Urothelium cell line (cell line): ENCODE measurements around the gene DLGAP4.
A peak's percentile ranks its signal among the peaks of the same experiment; 100 is the strongest.

Experiments
- DNase-seq: peaks from one replicate; pipeline ENCODE4 v3.0.0; 2011; ENCODE audit warnings: low spot score, mixed read lengths
- FAIRE-seq: peaks from 2 replicates; lab custom pipeline; 2011; peaks lifted over from hg19 to GRCh38; lab: Jason Lieb, UNC

The DLGAP4 gene

DNA sequence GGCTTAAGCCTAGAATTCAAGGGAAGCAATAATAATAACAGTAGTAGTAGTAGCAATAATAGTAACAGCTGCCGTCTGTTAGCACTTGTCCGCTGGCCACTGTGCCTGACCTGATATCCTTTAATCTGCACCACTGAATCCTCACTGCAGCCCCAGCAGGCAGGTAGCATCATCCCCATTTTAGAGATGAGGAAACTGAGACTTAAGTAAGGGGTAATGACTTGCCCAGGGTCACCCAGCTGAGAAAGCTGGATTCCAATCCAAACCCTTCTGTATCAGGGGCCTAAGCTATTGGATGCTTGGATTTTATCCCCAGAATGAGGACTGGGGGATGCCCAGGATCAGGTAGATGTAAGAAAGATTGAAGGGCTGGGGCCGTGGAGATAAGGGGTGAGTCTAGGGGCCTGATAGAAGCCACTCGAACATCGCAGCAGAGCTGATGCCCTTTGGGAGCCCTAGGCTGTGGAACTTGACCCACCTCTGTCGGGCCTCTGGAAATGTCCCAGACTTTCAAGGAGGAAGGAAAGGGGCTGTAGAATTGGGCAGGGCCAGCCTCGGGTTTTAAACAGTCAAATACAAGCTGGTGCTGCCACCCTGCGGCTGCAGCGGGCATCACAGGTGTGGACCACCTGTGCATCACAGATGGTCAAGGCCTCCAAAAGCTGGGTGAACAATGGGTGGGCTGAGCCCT lies 133.0 kb downstream of the DLGAP4 start:
- FAIRE-seq = peak; percentile 89
- DNase-seq = peak; percentile 84

DNA sequence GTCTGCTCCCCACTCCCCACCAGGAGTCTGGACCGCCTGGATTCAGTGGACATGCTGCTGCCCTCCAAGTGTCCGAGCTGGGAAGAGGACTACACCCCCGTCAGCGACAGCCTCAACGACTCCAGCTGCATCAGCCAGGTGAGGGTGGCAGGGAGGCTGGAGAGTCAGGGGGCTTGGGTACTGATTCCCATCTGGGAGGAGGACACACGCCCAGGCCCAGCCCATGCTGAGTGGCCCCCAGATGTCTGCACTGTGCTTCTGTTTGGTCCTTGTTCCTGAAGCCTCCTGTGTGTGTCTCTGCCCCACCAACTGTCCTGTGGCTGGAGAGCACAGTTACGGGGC lies 133.6 kb downstream of the DLGAP4 start:
- no peak for FAIRE-seq
- DNase-seq = no peak

DNA sequence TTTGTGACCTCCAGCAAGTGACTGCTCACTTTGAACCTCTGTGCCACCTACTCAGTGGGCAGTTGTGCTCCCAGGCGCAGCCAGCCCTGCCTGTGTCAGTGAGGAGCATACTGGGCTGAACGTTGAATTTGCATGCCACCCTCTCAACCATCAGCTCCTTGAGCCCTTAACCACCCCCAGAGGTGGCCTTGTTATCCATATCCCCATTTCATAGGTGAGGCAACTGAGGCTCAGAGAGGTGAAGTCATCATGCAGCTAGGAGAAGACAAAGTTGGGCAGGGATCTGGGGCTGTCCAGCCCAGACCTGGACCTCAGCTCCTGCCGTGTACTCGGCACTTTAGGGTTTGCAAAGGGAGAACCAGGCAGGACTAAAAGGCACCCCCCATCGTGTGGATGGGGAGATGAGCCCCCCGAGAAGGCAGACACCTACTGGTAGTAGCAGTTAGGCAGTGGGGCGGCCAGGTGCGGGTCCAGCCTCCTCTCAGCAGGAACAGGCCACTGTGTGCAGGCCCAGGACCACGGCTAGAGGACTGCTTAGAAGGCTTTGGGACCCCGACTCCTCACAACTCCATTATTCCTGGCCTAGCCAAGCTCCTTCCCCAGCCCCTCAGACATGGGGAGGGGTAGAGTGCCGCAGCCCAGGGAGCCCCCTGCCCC lies 134.4 kb downstream of the DLGAP4 start:
- DNase-seq = no peak
- no peak for FAIRE-seq

DNA sequence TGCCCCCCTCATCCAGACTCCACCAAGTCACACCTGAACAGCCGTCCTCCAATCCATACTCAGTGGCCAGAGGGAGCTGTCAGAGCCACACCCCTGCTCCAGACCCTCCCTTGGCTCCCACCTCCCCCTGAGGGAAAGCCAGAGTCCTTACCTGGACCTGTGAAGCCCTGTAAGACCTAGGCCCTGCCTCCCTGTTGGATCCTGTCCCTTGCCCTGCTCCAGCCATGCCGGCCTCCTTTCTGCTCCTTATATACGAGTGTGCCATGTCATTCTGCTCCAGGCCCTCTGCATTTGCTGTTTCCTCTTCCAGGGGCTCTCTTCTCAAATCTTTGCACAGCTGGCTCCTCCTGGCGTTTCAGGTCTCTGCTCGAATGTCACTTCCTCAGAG lies 134.9 kb downstream of the DLGAP4 start:
- FAIRE-seq (no peak), DNase-seq (no peak)

DNA sequence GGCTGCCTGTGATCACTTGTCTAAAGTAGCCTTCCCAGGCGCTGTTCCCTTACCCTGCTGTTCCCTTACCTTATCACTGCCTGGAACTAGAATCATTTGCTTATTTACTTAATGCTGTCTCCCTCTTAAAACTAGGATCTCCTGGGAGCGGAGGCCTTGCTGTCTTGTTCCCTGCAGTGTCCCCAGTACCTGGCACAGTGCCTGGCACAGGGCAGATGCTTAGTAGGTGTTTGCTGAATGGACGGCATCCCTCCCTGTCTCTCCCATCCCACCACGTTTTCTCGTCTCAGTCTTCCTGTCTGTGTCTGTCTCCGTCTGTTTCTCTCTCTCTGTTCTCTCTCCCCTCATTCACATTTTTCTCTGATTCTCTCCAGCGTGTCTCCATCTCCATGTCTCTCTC lies 135.3 kb downstream of the DLGAP4 start:
- DNase-seq (no peak), FAIRE-seq (no peak)

DNA sequence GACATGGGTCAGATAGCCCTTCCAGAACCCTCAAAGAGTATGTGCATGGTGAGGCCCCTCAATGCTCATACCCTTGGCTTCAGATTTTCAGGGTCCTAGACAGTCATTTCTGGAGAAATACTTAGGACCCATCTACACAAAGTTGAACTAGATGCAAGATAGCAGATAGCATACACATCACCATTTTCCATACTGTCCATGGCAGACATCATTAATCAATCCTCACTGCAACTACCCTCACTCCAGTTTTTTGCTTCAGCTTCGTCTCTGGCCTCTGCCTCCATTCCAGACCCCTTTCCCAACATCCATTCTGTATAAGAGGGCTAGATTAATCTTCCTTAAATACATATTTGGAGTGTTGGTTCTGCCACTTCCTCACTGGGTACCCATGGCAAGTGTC lies 139.7 kb downstream of the DLGAP4 start:
- FAIRE-seq (no peak), DNase-seq (no peak)

DNA sequence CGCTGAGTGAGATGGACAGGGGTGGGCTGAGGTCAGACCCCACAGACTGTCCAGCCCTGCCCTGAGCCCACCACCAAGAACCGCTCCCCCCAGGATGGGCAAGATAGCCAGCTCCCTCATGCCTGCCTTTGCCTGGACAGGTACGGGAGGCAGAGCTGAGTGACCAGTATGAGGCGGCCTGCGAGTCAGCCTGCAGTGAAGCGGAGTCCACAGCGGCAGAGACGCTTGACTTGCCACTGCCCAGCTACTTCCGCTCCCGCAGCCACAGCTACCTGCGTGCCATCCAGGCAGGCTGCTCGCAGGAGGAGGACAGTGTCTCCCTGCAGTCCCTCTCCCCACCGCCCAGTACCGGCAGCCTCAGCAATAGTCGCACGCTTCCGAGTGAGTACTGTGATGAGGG lies 140.4 kb downstream of the DLGAP4 start:
- FAIRE-seq (no peak), DNase-seq (no peak)

DNA sequence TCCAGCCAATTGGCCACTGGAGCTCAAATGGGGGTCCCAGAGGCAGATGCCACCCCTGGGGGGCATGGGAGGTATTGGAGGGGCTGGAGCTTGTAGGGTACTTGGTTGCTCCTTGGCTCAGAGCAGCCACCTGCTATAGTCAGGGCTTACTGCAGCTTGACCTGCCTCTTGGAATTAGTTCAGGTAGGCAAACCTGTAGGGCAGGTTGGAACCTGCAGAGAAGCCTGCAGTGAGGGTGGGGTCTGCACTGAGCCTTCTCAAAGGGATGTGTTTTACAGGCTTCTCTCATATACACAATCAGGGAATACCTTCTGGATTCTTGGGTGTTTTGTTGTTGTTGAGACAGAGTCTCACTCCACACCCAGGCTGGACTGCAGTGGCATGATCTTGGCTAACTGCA lies 141.0 kb downstream of the DLGAP4 start:
- no peak for FAIRE-seq
- no peak for DNase-seq

DNA sequence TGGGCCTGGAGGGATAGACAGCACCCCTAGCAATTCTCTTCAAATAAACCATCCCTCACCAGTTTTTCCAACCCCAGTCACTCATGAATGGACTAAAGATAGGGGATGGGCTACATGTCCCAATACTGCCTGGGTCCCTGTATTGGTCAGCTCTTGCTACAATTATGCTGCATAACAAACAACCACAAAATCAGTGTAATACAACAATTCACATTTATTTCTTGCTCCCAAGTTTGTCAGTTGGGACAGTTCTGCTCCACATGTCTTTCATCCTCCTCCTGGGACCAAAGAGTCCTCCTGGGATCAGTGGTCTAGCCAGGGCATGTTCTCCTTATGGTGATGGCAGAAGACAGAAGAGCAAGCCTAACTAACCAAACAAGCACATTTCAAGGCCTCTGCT lies 143.5 kb downstream of the DLGAP4 start:
- no peak for DNase-seq
- no peak for FAIRE-seq

DNA sequence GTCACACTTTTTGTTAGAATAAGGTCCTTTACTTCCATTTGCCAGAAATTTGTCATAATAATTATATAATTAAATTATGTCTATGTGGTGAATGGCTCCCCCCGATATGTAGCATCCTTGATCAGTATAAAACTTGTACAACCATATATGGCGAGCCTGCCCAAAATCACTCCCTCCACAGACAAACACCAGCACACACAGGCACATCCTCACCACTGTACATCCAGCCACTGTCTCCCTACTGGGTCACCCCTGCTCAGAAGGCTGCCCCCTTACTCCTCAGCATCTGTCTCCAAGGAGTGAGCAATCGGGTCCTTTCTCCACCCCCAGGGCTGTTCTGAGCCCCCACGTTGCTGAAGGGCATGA lies 148.2 kb downstream of the DLGAP4 start:
- no peak for DNase-seq

DNA sequence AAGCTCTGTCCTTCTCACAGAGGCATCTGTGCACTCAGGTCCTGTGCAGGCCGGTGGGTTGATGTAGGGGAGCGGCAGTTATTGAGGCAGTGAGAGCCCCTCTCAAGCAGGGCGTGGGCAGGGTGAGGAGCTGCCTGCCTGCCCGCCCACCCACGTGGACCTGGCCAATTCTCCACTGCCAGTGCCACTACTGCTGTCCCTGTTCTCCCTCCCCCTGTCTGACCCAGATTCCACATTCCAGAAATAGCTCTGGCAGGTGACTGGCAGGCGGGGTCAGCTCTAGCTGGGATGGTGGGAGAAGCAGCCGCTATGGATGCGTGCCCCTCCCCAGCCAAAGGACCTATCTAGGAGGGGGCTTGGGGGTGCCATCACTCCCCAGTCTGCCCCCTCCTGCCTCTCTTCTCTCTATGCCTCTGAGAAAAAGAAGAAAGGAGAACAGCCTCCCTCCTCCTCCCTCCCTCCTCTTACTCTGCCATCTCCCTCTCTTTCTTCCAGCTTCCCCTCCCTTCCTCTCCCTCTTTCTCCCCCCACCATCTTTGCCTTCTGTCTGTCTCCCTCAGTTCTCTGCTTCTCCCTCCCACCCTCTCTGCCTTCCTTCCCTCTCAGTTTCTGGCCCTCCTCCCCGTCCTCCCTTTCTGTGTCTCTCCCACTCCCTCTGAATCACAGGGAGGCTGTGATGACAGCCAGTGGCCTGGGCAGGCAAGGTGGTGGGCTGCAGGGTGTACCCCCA lies 148.7 kb downstream of the DLGAP4 start:
- peak; percentile 82 for DNase-seq
- peak; percentile 86 for FAIRE-seq

More for the DNA sequence above, 148.2 kb downstream of the DLGAP4 start:
- FAIRE-seq = no peak

DNA sequence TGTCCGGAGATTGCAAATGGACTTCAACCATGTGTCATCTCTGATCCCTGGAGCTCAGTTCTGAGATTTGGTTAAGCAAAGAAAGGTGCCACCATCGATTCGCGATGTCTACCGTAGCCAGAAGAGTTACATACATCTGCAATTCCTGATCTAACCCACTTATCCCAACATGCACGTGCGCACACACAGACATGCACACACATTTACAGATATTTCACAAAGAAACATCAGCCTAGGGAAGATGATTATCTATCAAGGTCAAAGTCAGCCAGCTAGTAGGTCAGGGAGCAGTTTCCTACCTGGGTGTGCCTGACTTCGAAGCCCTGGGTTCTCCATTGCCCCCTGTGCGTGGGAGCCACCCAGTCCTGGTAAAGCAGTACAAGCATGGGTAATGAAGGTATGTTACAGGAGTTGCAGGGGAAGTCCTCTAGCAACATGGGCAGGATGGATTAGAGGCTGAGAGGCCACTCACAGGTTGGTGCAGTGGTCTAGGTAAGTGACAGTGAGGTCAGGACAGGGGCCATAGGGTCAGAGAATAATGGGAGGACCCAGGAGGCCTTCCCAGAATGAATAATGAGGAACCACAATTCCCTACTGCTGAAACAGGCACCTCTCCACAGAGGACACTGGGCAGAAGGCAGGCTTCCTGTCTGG lies 150.0 kb downstream of the DLGAP4 start:
- FAIRE-seq (peak; percentile 73), DNase-seq (no peak)

DNA sequence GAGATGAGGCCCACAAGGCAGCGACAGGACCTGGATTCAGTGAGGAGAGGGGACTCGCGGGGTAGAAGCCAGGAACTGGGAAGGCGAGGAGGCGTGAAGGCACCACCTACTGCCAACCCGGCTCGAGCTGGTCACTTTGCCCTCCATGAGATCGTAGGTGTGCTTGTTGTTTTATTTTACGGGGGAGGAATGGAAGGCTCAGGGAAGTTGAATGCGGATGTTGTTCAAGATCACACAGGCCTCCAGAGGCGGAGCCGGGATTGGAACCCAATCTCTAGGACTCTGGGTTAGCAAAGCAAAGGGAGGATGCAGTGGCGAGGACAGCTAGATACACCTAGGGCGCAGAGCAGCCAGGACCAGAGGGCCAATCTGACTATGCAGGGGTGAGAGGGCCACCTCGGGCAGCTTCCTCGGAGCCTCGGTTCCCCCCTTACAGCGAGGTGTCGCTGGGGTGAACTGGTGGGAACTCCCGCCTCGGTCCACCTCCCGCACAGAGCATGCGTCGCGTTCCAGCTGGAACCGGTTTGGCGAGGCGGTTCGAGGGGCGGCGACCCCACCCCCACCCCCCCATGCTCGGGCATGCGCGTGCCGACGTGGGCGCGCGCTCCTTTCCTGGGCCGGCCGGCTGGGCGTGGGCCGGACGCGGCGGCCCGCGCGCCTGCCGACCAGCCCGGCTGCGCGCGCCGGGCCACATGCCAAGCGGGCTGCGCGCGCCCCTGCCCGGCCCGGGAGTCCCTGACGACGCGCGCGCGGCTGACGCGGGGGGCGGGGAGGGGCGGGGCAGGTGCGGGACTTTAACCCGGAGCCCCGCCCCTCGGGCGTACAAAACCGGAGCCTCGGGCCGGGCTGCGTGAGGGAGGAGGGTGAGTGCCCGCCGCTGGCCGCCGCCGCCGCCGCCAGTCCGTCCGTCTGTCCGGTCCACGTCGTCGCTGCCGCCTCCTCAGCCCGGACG lies 154.8 kb downstream of the DLGAP4 start:
- peak; percentile 95 for FAIRE-seq
- peak; percentile 98 for DNase-seq

DNA sequence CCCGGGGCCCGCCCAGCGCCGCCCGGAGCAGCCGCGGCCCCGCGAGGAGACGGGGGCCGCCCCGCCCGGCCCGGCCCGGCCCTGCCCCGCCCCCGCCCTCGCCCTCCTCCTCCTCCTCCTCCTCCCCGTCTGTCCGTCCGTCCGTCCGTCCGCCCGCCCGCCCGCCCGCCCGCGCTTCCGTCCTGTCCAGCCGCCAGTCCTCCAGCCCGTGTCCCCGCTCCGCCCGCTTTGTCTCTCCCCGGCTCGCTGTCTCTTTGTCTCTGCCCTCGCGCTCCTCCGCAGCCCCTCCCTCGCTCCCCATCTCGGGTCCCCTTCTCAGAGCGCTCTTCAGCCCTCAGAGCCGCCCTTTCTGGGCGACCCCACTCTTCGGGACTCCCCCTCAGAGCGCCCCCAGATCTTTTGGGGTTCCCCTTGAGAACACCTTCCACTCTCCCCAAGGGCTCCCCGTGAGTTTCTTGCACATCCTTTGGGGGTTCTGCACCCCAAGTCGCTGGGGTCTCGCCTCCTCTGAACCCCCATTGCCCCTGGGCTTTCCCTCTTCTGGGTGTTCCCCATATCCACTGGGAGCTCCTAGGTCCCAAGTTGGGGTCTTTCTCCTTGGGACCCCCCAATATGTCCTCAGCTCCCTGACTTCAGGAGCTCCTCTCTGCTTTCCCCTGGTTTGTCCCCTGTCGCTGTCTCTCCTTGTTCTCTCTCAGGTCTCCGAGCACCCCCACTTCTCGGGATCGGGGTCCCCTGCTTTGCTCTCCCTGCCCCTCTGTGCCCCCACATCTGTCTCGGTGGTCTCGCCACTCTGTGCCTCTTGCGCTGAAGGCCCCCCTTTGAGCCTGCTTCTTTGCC lies 155.7 kb downstream of the DLGAP4 start:
- DNase-seq (peak; percentile 72), FAIRE-seq (no peak)

DNA sequence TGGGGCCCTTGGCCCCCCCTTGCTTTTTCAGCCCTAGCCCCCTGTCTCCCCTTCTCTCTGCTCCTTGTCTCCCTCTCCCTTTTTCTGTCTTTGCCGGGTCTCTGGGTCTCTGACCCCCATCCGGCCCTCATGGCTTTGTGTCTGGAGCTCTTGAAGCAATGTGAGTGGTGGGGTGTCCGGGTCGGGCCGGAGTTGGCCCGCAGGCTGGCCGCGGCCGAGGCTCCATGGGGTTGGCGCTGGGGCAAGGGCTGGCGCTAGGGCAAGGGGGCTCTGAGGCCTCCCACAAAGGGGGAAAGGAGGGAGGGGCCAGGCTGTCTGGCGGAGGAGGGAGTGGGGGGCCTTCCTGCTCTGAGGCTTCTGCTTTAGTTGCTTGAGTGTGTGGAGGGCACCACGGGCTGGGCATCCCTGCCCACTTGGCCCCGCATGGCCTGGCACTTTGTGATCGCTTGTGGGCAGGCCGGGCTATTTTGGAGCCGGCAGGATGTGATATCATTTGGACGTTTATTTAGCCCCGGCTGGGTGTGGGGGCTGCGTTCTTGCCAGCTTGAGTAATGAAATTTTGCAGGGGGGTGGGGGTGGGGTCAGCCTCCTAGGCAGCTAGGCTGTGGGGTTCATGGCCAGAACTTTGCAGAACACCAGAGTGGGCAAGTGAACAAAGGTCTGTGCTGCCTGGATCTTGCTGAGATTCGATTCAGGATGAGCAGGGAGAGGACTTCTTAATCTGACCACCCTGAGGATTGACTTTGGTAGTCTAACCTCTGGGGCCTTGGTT lies 156.5 kb downstream of the DLGAP4 start:
- FAIRE-seq = no peak

DNA sequence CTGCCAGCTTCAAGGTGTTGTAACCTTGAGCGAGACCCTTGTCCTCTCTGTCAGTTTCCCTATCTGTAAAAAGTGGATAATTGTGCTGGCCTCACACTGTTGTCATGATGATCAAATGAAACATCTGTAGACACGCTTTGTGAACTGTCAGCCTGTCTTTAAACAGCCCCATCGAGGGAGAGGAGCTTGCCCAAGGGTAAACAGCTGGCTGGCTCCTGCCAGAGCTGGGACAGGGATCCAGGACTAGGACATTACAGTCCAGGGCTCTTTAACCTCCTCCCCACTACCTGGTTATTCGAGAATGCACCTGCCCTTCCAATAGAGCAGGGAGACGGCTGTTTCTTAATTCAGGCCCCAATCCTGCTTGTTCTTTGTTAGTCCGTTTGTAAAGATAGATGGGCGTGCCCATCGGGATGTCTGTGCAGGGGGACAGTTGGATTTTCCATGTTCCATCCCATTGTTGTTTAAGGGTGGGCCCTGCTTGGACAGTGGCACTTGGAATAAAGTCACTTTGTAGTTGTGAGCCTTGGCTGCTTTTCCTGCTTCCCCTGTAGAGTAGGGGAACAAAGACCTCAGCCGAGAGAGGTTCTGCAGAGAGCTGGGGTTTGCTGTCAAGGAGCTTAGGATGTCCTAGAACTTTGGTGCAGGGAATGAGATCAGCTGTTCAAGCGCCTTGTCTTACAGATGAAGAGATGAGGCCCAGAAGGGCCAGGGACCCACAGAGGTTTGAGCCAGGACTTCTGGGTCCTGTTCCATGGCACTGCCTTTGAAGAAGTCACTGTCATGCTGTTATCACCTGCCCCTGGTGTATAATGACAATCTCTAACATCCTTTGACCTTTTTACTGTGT lies 157.3 kb downstream of the DLGAP4 start:
- FAIRE-seq = no peak
- no peak for DNase-seq

More for the DNA sequence above, 156.5 kb downstream of the DLGAP4 start:
- DNase-seq = peak; percentile 54

DNA sequence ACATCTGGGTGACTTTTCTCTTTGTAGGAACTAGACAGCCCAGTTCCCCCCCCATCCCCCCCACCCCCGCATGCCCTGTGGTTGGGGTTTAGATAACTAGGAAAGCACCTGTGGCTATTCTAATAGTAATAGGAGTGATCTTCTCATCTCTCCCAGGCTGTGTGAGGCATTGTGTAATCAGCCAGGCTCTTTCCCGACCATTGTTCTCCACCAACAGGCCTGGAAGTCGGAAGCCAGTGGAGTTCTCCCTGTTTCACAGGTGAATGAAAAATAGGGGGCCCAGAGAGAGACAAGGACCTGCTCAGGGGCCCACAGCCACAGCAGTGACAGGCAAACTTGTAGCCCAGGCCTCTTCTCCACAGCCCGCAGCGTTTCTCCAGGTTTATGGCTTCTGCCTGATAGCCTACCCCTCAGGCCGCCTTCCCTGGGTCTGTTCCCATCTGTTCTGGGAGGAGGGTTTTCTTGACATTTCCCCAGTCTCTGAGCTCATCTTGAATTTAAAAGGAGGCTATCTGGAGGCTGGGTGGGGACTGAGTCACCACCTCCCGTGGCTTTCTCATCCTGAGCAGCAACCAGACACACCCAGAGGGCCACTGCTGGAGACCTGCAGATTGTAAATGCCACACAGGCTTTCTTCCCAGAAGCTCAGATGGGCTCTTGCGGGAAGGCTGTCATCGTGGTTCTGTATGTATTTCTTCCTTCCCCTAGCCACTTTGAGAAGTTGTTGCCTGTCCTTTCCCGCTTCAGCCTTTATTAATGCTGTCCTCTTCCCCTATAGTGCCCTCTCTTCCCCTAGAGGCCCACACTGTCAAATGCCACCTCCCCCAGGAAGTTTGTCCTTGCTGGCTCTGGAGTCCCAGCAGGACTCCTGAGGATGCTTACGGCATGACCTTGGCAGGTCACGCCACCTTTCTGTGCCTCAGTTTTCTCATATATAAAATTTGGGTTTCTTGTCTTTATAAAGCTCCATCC lies 159.3 kb downstream of the DLGAP4 start:
- DNase-seq (peak; percentile 78), FAIRE-seq (no peak)
